OCI-LY7 (cell line): Measurements from ENCODE around the gene SSBP4. TPM values are rescaled to one million over a fixed set of nuclear protein-coding genes. Genes with fewer than 3 reads are reported as not detected.

ENCODE experiments used
- BruUV-seq: library from RNA; stranded (reverse); fragments of 400-500 nt; replicated peaks from 2 replicates; lab custom pipeline; 2021; lab: Mats Ljungman, UMichigan
- CTCF ChIA-PET: fragments of 300-600 bp; sonication (Branson Sonifier 250); formaldehyde crosslinking; loops from one replicate; lab custom pipeline; 2022; ENCODE audit warnings: antibody characterized with exemption; ENCODE audit not compliant: unreplicated experiment; lab: Charles Lee
- POLR2A ChIA-PET: fragments of 300-600 bp; sonication (Branson Sonifier 250); formaldehyde crosslinking; loops from one replicate; lab custom pipeline; 2022; ENCODE audit warnings: antibody characterized with exemption; lab: Charles Lee
- DNase-seq: peaks from one replicate; pipeline ENCODE4 v3.0.0-alpha.2; 2015; ENCODE audit warnings: low spot score
- H2AFZ ChIP-seq: fragments of 200-600 bp; sonication (generic), shearing (Covaris generic); 2 replicates; pipeline ENCODE4 v1.6.1; 2014; ENCODE audit warnings: mild to moderate bottlenecking, antibody characterized with exemption, low read length, moderate library complexity
- H3K27ac ChIP-seq: fragments of 200-600 bp; sonication (generic); 2 replicates; pipeline ENCODE4 v1.5.1; 2014; ENCODE audit warnings: mixed run types, low read depth, mild to moderate bottlenecking, moderate library complexity, low read length, inconsistent platforms; ENCODE audit not compliant: poor library complexity, severe bottlenecking
- H3K36me3 ChIP-seq: fragments of 200-600 bp; sonication (generic); 2 replicates; pipeline ENCODE4 v1.6.1; 2014; ENCODE audit warnings: mild to moderate bottlenecking, antibody characterized with exemption, low read length, moderate library complexity, mixed read lengths; ENCODE audit not compliant: insufficient read depth
- H3K4me1 ChIP-seq: fragments of 200-600 bp; sonication (generic); 2 replicates; pipeline ENCODE4 v1.5.1; 2014; ENCODE audit warnings: mild to moderate bottlenecking, low read length; ENCODE audit not compliant: insufficient read depth, poor library complexity, severe bottlenecking
- H3K4me2 ChIP-seq: fragments of 200-600 bp; sonication (generic); 2 replicates; pipeline ENCODE4 v1.6.1; 2014; ENCODE audit warnings: mild to moderate bottlenecking, low read length
- H3K4me3 ChIP-seq: fragments of 200-600 bp; sonication (generic); 2 replicates; pipeline ENCODE4 v1.5.1; 2014; ENCODE audit warnings: mild to moderate bottlenecking, low read depth, low read length; ENCODE audit not compliant: poor library complexity, severe bottlenecking
- H3K79me2 ChIP-seq: fragments of 200-600 bp; sonication (generic); 2 replicates; pipeline ENCODE4 v1.6.1; 2016; ENCODE audit warnings: low read depth, mild to moderate bottlenecking, low read length, moderate library complexity, mixed read lengths; ENCODE audit not compliant: insufficient read depth
- H3K9me2 ChIP-seq: fragments of 200-600 bp; sonication (generic); 2 replicates; pipeline ENCODE4 v1.6.1; 2016; ENCODE audit warnings: mild to moderate bottlenecking, low read length, mixed read lengths; ENCODE audit not compliant: insufficient read depth
- H3K9me3 ChIP-seq: fragments of 200-600 bp; sonication (generic); 2 replicates; pipeline ENCODE4 v1.6.1; 2014; ENCODE audit warnings: mild to moderate bottlenecking, mixed run types, low read length, mixed read lengths
- H4K20me1 ChIP-seq: fragments of 200-600 bp; sonication (generic); 2 replicates; pipeline ENCODE4 v1.6.1; 2014; ENCODE audit warnings: mild to moderate bottlenecking, antibody characterized with exemption, low read length, moderate library complexity, mixed read lengths; ENCODE audit not compliant: insufficient read depth
- CTCF ChIP-seq: fragments of 200-600 bp; sonication (generic); conservative IDR thresholded peaks from 2 replicates; pipeline ENCODE4 v1.5.1; 2014; ENCODE audit warnings: mild to moderate bottlenecking, antibody characterized with exemption, low read length, moderate library complexity, mixed read lengths
- EZH2phosphoT487 ChIP-seq: fragments of 200-600 bp; sonication (generic); IDR thresholded peaks from 2 replicates; pipeline ENCODE4 v1.6.1; 2018; ENCODE audit warnings: low read depth, borderline replicate concordance, mild to moderate bottlenecking, mixed run types, antibody characterized with exemption, low read length, moderate library complexity, mixed read lengths
- intact Hi-C: fragments of 100-400 bp; cut with micrococcal nuclease; formaldehyde crosslinking; loops from one replicate; pipeline ENCODE4 v1.10.0; 2022; ENCODE audit not compliant: unreplicated experiment
- total RNA-seq, 2 experiments: library from RNA; depleted of rRNA in 1 of 2; stranded (reverse); fragments of >200 nt in 1 of 2; shearing (Covaris generic) in 1 of 2; gene quantifications; 2 replicates each; pipeline ENCODE4 v1.2.3, GENCODE V29; 2014 to 2022

Gene SSBP4
- total RNA-seq, 2 experiments from 2014 or later: 92.9 to 117 TPM

DNA sequence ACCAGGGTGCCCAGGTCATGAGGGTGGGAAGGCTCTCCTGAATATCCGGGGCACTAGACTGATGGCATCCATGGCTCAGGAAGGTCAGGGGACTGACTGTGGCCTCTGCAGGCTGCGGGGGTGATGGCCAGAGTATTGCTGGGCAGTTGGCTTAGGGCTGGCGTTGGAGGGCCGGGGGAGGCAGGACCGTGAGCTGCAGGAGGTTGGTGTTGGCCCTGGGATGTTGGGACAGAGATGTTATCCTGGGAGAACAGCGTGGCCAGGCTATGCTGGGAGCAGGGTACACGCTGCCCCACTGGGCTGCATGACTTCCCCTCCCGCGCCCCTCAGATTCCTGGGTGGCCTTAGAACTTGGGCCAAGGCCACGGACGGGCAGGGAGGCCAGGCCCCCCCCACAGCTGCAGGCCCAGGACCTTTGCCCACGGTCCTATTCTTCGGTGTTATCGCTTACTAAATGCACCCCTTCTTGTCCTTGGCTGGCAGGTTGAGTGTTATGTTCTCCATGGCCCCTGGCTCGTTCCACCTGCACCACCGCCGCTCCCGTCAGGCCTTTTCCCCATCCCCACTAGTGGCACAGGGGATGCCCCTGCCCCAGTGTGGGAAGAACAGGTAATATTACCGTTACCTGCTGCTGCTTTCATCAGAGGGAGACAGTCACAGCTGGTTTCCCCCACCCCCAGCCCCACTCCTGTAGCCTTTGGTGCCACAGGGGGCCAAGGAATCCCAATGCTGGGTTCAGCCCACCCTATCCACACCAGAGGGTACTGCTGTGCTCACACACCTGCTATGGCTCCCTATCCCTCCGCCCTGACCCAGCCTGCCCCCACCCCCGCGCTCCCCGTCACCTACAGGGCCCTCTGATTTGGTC lies 22.0 kb downstream of the SSBP4 start:
- H3K9me2 ChIP-seq: no peaks in the 10 kb centered on the region
- H3K36me3 ChIP-seq: peaks cover 36% of the 10 kb centered on the region
- no peak for DNase-seq
- intact Hi-C loops: no loop called here
- H3K4me3 ChIP-seq: no peak overlapping the region
- H3K9me3 ChIP-seq: 0 out of 2 replicates have a peak, but pooled peaks cover 7% of the 10 kb centered on the region
- POLR2A ChIA-PET: no interaction called here
- no peak overlapping the region for H3K4me2 ChIP-seq
- peaks cover 11% of the 10 kb centered on the region for H3K4me1 ChIP-seq
- no peaks in the 10 kb centered on the region for H4K20me1 ChIP-seq
- no peaks in the 10 kb centered on the region for H3K79me2 ChIP-seq
- BruUV-seq: no TSS peak
- H2AFZ ChIP-seq: no peak overlapping the region
- no peak overlapping the region for H3K27ac ChIP-seq
- TF ChIP-seq EZH2phosphoT487: no peak
- TF ChIP-seq CTCF: no peak
- CTCF ChIA-PET: interaction anchor here (1.2 kb wide), 1 partner anchor 10 kb away, joined by 4 read pairs; no protein-coding TSS in a partner anchor

- ChIA-PET POLR2A (no interaction called here), CTCF (no interaction called here)
- Histone ChIP-seq H3K9me3 (0 out of 2 replicates have a peak, but pooled peaks cover 7% of the 10 kb centered on the region), H3K27ac (no peak overlapping the region), H3K9me2 (no peaks in the 10 kb centered on the region), H3K4me3 (no peak overlapping the region), H3K4me1 (peaks cover 6% of the 10 kb centered on the region), H3K79me2 (no peaks in the 10 kb centered on the region), H3K36me3 (peaks cover 39% of the 10 kb centered on the region), H2AFZ (no peak overlapping the region), H3K4me2 (no peak overlapping the region), H4K20me1 (no peaks in the 10 kb centered on the region)
- DNase-seq: no peak
- TF ChIP-seq CTCF (no peak), EZH2phosphoT487 (no peak)
- intact Hi-C loops: no loop called here
- no TSS peak for BruUV-seq
Observed at GRCh38 chr19:18441804-18442788, 22.9 kb downstream of the SSBP4 start.
